GM12878 (cell line): ENCODE data around the gene ITSN1. TPM values are rescaled to one million over a fixed set of nuclear protein-coding genes. Genes with fewer than 3 reads are reported as not detected.

Experiments
- ATAC-seq: fragments of 200-7000 bp; cut with Tn5 transposase; 3 replicates; pipeline ENCODE4 v1.9.1; 2020; ENCODE audit warnings: mild to moderate bottlenecking, moderate library complexity
- BruUV-seq: library from RNA; stranded (reverse); fragments of 400-500 nt; replicated peaks from 2 replicates; lab custom pipeline; 2021; lab: Mats Ljungman, UMichigan
- CTCF ChIA-PET: fragments of 300-600 bp; sonication (Branson Sonifier 250); formaldehyde crosslinking; extraction: SDS; loops from one replicate; lab custom pipeline; 2021; ENCODE audit warnings: inconsistent platforms; lab: Yijun Ruan, JAX
- POLR2A ChIA-PET: fragments of 350-600 bp; formaldehyde crosslinking; extraction: SDS; loops from one replicate; lab custom pipeline; 2021; ENCODE audit warnings: inconsistent platforms; lab: Charles Lee
- RAD21 ChIA-PET: fragments of 300-600 bp; sonication (Branson Sonifier 250); formaldehyde crosslinking; loops from one replicate; lab custom pipeline; 2023; ENCODE audit warnings: antibody characterized with exemption; ENCODE audit not compliant: unreplicated experiment; lab: Charles Lee
- SMC1A ChIA-PET: fragments of 300-600 bp; sonication (Branson Sonifier 250); formaldehyde crosslinking; loops from one replicate; lab custom pipeline; 2023; ENCODE audit not compliant: unreplicated experiment, uncharacterized antibody; lab: Charles Lee
- DNase-seq: peaks from one replicate; pipeline ENCODE4 v3.0.0-alpha.2; 2011; ENCODE audit warnings: low read depth, low spot score
- FAIRE-seq: peaks from 3 replicates; lab custom pipeline; 2011; peaks lifted over from hg19 to GRCh38; lab: Jason Lieb, UNC
- H2AFZ ChIP-seq: 2 replicates; pipeline ENCODE4 v1.6.0; 2011; ENCODE audit warnings: low read depth, low read length, control low read depth; ENCODE audit not compliant: control insufficient read depth
- H3K27ac ChIP-seq: 2 replicates; pipeline ENCODE4 v1.5.1; 2011; ENCODE audit warnings: control low read depth; ENCODE audit not compliant: control insufficient read depth, insufficient read depth
- H3K27me3 ChIP-seq, 2 experiments: replicated peaks in 1 of 2; 2 replicates each; pipeline versions ENCODE4 v1.6.0 to v1.6.1; 2011; ENCODE audit warnings: low read length in 1 of 2; ENCODE audit not compliant: control insufficient read depth in 2 of 2, insufficient read depth in 2 of 2
- H3K36me3 ChIP-seq, 2 experiments: 2 replicates each; pipeline ENCODE4 v1.5.1; 2011; ENCODE audit warnings: low read length in 1 of 2; ENCODE audit not compliant: control insufficient read depth in 2 of 2, insufficient read depth in 2 of 2
- H3K4me1 ChIP-seq: 2 replicates; pipeline ENCODE4 v1.6.1; 2011; ENCODE audit warnings: mild to moderate bottlenecking, low read length, moderate library complexity, mixed read lengths; ENCODE audit not compliant: control insufficient read depth, insufficient read depth
- H3K4me2 ChIP-seq: 2 replicates; pipeline ENCODE4 v1.6.0; 2011; ENCODE audit warnings: control low read depth; ENCODE audit not compliant: control insufficient read depth, insufficient read depth
- H3K4me3 ChIP-seq: fragments of 200-600 bp; sonication (generic); 2 replicates; pipeline ENCODE4 v1.5.1; 2016
- H3K79me2 ChIP-seq: 2 replicates; pipeline ENCODE4 v1.6.0; 2011; ENCODE audit warnings: low read length; ENCODE audit not compliant: control insufficient read depth, insufficient read depth
- H3K9ac ChIP-seq: 2 replicates; pipeline ENCODE4 v1.8.0; 2011; ENCODE audit warnings: low read length, control low read depth, mixed read lengths; ENCODE audit not compliant: control insufficient read depth, insufficient read depth
- H3K9me3 ChIP-seq: replicated peaks from 3 replicates; pipeline ENCODE4 v1.5.1; 2011; ENCODE audit warnings: mild to moderate bottlenecking, low read length; ENCODE audit not compliant: control insufficient read depth, insufficient read depth
- H4K20me1 ChIP-seq: 2 replicates; pipeline ENCODE4 v1.6.0; 2011; ENCODE audit not compliant: control insufficient read depth, insufficient read depth
- BHLHE40 ChIP-seq, 2 experiments: fragments of 450-650 bp in 1 of 2; IDR thresholded peaks; 2 replicates each; pipeline ENCODE4 v1.6.1; 2011 to 2017; ENCODE audit warnings: low read depth in 2 of 2, borderline replicate concordance in 1 of 2, improper control_type of control experiment in 1 of 2, low read length in 1 of 2, mild to moderate bottlenecking in 1 of 2
- CHD2 ChIP-seq: IDR thresholded peaks from 2 replicates; pipeline ENCODE4 v1.6.1; 2011; ENCODE audit warnings: low read depth, low read length, improper control_type of control experiment, borderline replicate concordance
- GABPA ChIP-seq: IDR thresholded peaks from 2 replicates; pipeline ENCODE4 v1.6.1; 2014; ENCODE audit warnings: antibody characterized with exemption, low read depth, mild to moderate bottlenecking, inconsistent platforms
- IKZF2 ChIP-seq, 2 experiments: fragments of 450-650 bp; IDR thresholded peaks; 2 replicates each; pipeline ENCODE4 v1.6.1; 2017; ENCODE audit warnings: mild to moderate bottlenecking in 2 of 2, moderate library complexity in 2 of 2
- MEF2A ChIP-seq: IDR thresholded peaks from 2 replicates; pipeline ENCODE4 v1.6.1; 2011; ENCODE audit warnings: low read depth, mild to moderate bottlenecking, low read length, moderate library complexity; ENCODE audit not compliant: insufficient read depth
- NFXL1 ChIP-seq: fragments of 450-650 bp; IDR thresholded peaks from 2 replicates; pipeline ENCODE4 v1.6.1; 2017; ENCODE audit warnings: antibody characterized with exemption, mild to moderate bottlenecking, borderline replicate concordance
- NFYB ChIP-seq: IDR thresholded peaks from 2 replicates; pipeline ENCODE4 v1.6.1; 2011; ENCODE audit warnings: low read depth, mild to moderate bottlenecking, low read length, improper control_type of control experiment, moderate library complexity; ENCODE audit not compliant: insufficient read depth
- POU2F2 ChIP-seq: IDR thresholded peaks from 3 replicates; pipeline ENCODE4 v1.6.1; 2011; ENCODE audit warnings: low read depth, mild to moderate bottlenecking, low read length, borderline replicate concordance
- RCOR1 ChIP-seq: conservative IDR thresholded peaks from 2 replicates; pipeline ENCODE4 v1.6.1; 2012; ENCODE audit warnings: low read depth, low read length, improper control_type of control experiment
- WGBS: methylation state at CpG from one replicate; pipeline ENCODE4 v1.1.6; 2016; ENCODE audit warnings: low lambda C conversion rate; ENCODE audit not compliant: insufficient replicate concordance, insufficient coverage; ENCODE audit errors: missing lambda C conversion rate; 5-methylcytosine and 5-hydroxymethylcytosine counted together
- in situ Hi-C: fragments of 300-500 bp; cut with MboI; formaldehyde crosslinking; loops from 9 replicates; pipeline ENCODE4 v1.14.3; 2018; ENCODE audit warnings: mixed read lengths
- intact Hi-C: fragments of 100-400 bp; cut with micrococcal nuclease; formaldehyde crosslinking; loops from one replicate; pipeline ENCODE4 v1.14.2; 2022; ENCODE audit not compliant: unreplicated experiment
- polyA plus RNA-seq, 11 experiments: library from polyadenylated mRNA; depleted of rRNA in 4 of 11; unstranded in 6 of 11; stranded (reverse) in 5 of 11; fragments of >200 nt; fragmentation: Nextera tagmentation in 4 of 11; fragmentation: Illumina TruSeq in 1 of 11; extraction: Ambion mirVana in 4 of 11; extraction: Trizol in 1 of 11; gene quantifications; 1 replicate in 1 of 11; 2 replicates in 10 of 11; pipeline versions ENCODE4 v1.2.1 to v1.2.3, GENCODE V29; 2011 to 2016; ENCODE audit warnings: inconsistent platforms in 2 of 11, missing spikeins in 2 of 11, low read depth in 1 of 11
- total RNA-seq, 4 experiments: library from RNA; depleted of rRNA in 3 of 4; stranded (reverse); fragments of >200 nt in 3 of 4; fragmentation: Illumina TruSeq in 1 of 4; extraction: Trizol in 1 of 4; gene quantifications; 2 replicates each; pipeline versions ENCODE4 v1.2.1 to v1.2.3, GENCODE V29; 2013 to 2021
- TF ChIP-seq, protein P1 (sequence below): IDR thresholded peaks from 2 replicates; pipeline ENCODE4 v1.6.1; 2012; ENCODE audit warnings: improper control_type of control experiment, low read depth, low read length; ENCODE audit not compliant: insufficient replicate concordance
- TF ChIP-seq, protein P2 (sequence below): fragments of 450-650 bp; IDR thresholded peaks from 2 replicates; pipeline ENCODE4 v1.6.1; 2017; ENCODE audit warnings: low read depth, mild to moderate bottlenecking, moderate library complexity
- TF ChIP-seq, protein P3 (sequence below): IDR thresholded peaks from 2 replicates; pipeline ENCODE4 v1.6.1; 2012; ENCODE audit warnings: low read length, inconsistent platforms

Gene ITSN1
- total and polyA plus RNA-seq, 10 of the 15 experiments (the other 5 are each of a cell fraction or from before 2014, with no cell fraction given): 0.89 to 10.6 (median 4.8) TPM

DNA sequence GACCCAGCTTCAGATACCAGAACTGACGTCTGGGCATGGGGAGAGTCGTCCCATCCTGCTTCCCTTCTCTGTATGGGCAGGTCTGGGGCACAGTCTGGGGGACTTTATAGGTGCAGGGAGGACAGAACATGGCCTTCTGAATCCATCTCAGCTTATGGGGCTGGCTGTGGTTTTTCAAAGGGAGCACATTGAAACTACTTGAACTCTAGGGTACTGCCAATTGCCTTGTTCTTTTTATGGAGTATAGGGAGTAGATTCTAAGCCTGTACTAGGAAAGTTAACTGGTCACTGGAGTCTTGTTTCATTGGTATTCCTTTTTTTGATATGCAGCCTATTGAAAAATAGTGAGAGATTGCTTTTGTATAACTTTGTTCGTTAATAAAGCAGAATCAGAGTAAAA, 183.1 kb downstream of the ITSN1 start:
- TF ChIP-seq, protein P1, sequence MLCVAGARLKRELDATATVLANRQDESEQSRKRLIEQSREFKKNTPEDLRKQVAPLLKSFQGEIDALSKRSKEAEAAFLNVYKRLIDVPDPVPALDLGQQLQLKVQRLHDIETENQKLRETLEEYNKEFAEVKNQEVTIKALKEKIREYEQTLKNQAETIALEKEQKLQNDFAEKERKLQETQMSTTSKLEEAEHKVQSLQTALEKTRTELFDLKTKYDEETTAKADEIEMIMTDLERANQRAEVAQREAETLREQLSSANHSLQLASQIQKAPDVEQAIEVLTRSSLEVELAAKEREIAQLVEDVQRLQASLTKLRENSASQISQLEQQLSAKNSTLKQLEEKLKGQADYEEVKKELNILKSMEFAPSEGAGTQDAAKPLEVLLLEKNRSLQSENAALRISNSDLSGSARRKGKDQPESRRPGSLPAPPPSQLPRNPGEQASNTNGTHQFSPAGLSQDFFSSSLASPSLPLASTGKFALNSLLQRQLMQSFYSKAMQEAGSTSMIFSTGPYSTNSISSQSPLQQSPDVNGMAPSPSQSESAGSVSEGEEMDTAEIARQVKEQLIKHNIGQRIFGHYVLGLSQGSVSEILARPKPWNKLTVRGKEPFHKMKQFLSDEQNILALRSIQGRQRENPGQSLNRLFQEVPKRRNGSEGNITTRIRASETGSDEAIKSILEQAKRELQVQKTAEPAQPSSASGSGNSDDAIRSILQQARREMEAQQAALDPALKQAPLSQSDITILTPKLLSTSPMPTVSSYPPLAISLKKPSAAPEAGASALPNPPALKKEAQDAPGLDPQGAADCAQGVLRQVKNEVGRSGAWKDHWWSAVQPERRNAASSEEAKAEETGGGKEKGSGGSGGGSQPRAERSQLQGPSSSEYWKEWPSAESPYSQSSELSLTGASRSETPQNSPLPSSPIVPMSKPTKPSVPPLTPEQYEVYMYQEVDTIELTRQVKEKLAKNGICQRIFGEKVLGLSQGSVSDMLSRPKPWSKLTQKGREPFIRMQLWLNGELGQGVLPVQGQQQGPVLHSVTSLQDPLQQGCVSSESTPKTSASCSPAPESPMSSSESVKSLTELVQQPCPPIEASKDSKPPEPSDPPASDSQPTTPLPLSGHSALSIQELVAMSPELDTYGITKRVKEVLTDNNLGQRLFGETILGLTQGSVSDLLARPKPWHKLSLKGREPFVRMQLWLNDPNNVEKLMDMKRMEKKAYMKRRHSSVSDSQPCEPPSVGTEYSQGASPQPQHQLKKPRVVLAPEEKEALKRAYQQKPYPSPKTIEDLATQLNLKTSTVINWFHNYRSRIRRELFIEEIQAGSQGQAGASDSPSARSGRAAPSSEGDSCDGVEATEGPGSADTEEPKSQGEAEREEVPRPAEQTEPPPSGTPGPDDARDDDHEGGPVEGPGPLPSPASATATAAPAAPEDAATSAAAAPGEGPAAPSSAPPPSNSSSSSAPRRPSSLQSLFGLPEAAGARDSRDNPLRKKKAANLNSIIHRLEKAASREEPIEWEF: no peak
- TF ChIP-seq, protein P2, sequence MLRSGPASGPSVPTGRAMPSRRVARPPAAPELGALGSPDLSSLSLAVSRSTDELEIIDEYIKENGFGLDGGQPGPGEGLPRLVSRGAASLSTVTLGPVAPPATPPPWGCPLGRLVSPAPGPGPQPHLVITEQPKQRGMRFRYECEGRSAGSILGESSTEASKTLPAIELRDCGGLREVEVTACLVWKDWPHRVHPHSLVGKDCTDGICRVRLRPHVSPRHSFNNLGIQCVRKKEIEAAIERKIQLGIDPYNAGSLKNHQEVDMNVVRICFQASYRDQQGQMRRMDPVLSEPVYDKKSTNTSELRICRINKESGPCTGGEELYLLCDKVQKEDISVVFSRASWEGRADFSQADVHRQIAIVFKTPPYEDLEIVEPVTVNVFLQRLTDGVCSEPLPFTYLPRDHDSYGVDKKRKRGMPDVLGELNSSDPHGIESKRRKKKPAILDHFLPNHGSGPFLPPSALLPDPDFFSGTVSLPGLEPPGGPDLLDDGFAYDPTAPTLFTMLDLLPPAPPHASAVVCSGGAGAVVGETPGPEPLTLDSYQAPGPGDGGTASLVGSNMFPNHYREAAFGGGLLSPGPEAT: no peak
- TF ChIP-seq NFYB (no peak), IKZF2 (IDR thresholded peaks at IDR 0.05) (no peak), GABPA (no peak), RCOR1 (no peak), MEF2A (no peak), BHLHE40 (IDR thresholded peaks at IDR 0.05; ENCODE audit: borderline replicate concordance in 1 of 2, low read depth in 2 of 2, low read length in 1 of 2) (no peak), NFXL1 (no peak), POU2F2 (no peak), CHD2 (no peak)
- TF ChIP-seq, protein P3, sequence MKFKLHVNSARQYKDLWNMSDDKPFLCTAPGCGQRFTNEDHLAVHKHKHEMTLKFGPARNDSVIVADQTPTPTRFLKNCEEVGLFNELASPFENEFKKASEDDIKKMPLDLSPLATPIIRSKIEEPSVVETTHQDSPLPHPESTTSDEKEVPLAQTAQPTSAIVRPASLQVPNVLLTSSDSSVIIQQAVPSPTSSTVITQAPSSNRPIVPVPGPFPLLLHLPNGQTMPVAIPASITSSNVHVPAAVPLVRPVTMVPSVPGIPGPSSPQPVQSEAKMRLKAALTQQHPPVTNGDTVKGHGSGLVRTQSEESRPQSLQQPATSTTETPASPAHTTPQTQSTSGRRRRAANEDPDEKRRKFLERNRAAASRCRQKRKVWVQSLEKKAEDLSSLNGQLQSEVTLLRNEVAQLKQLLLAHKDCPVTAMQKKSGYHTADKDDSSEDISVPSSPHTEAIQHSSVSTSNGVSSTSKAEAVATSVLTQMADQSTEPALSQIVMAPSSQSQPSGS: no peak
- no TSS peak for BruUV-seq
- intact Hi-C loops (no loop called here), in situ Hi-C loops (no loop called here)
- POLR2A ChIA-PET: no interaction called here
- Histone ChIP-seq H3K4me1 (no peaks in the 10 kb centered on the region), H3K4me3 (no peak overlapping the region), H3K4me2 (no peak overlapping the region), H3K9me3 (no peaks in the 10 kb centered on the region), H2AFZ (no peak overlapping the region), H3K9ac (no peak overlapping the region), H3K27ac (no peak overlapping the region), H3K27me3 (no peaks in the 10 kb centered on the region), H4K20me1 (no peaks in the 10 kb centered on the region), H3K79me2 (no peaks in the 10 kb centered on the region), H3K36me3 (no peaks in the 10 kb centered on the region)
- 15% methylated on average over 3 of the region's 3 CpGs for WGBS
- CTCF ChIA-PET: no interaction called here
- SMC1A ChIA-PET: interaction anchor here (0.6 to 1.2 kb wide), 2 partner anchors 15 to 896 kb away, joined by 3 read pairs; no protein-coding TSS in a partner anchor
- FAIRE-seq: no peak
- RAD21 ChIA-PET: no interaction called here
- DNase-seq: no peak
- no peak for ATAC-seq
